ENCODE data around the gene OSBPL9. TPM values are rescaled to one million over a fixed set of nuclear protein-coding genes. Genes with fewer than 3 reads are reported as not detected.
A peak's percentile ranks its signal among the peaks of the same experiment; 100 is the strongest.

The OSBPL9 gene
- total and polyA plus RNA-seq, 2 experiments from 2014 or later, result 32.2 to 37.0 TPM

- no peak for DNase-seq
- Histone ChIP-seq H3K27me3 (replicated peaks; ENCODE audit: insufficient read depth) (no peaks in the 10 kb centered on the region), H3K9me2 (ENCODE audit: insufficient read depth) (no peaks in the 10 kb centered on the region), H3F3A (ENCODE audit: insufficient read depth) (no peaks in the 10 kb centered on the region), H3K4me3 (no peak overlapping the region), H3K27ac (no peak overlapping the region), H3K36me3 (ENCODE audit: low read depth) (no peaks in the 10 kb centered on the region; the same call in 1 of the 2 replicates), H4K20me1 (ENCODE audit: insufficient read depth) (no peaks in the 10 kb centered on the region), H3K4me1 (ENCODE audit: insufficient read depth) (no peaks in the 10 kb centered on the region), H3K9ac (no peak overlapping the region), H3K4me2 (ENCODE audit: unreplicated experiment) (no peak overlapping the region), H2AFZ (no peak overlapping the region), H3K79me2 (ENCODE audit: insufficient read depth) (no peaks in the 10 kb centered on the region), H3K9me3 (ENCODE audit: low read depth) (no peaks in the 10 kb centered on the region)
- in situ Hi-C loops (cut with MboI), result no loop called here
- WGBS, 2 experiments (ENCODE audit: low coverage in 1 of 2, low lambda C conversion rate in 2 of 2, missing lambda C conversion rate in 2 of 2), result 85 to 90% methylated on average over 3 of the region's 3 CpGs
- TF ChIP-seq EZH2 (IDR thresholded peaks at IDR 0.05; ENCODE audit: insufficient read depth, poor library complexity, severe bottlenecking), result no peak
These were observed 144.0 kb downstream of the OSBPL9 start for GRCh38 chr1:51760872-51761271.

- Histone ChIP-seq H3K9ac (no peak overlapping the region), H4K20me1 (ENCODE audit: insufficient read depth) (no peaks in the 10 kb centered on the region), H3K4me1 (ENCODE audit: insufficient read depth) (no peaks in the 10 kb centered on the region), H3K4me3 (no peak overlapping the region), H3F3A (ENCODE audit: insufficient read depth) (no peaks in the 10 kb centered on the region), H3K4me2 (ENCODE audit: unreplicated experiment) (no peak overlapping the region), H3K79me2 (ENCODE audit: insufficient read depth) (no peaks in the 10 kb centered on the region), H3K36me3 (ENCODE audit: low read depth) (no peaks in the 10 kb centered on the region; the same call in 1 of the 2 replicates), H3K27me3 (replicated peaks; ENCODE audit: insufficient read depth) (no peaks in the 10 kb centered on the region), H3K9me2 (ENCODE audit: insufficient read depth) (no peaks in the 10 kb centered on the region), H3K9me3 (ENCODE audit: low read depth) (no peaks in the 10 kb centered on the region), H3K27ac (no peak overlapping the region), H2AFZ (no peak overlapping the region)
- TF ChIP-seq EZH2phosphoT487 (IDR thresholded peaks at IDR 0.05; ENCODE audit: insufficient read depth, low read depth) (no peak), EZH2 (IDR thresholded peaks at IDR 0.05; ENCODE audit: insufficient read depth, poor library complexity, severe bottlenecking) (no peak)
- no peak for DNase-seq
- WGBS, 2 experiments (ENCODE audit: low coverage in 1 of 2, low lambda C conversion rate in 2 of 2, missing lambda C conversion rate in 2 of 2), result 100% methylated on average over 1 of the region's 1 CpG
- in situ Hi-C loops (cut with MboI), result no loop called here
These were observed 144.5 kb downstream of the OSBPL9 start for GRCh38 chr1:51761351-51761750.

- peaks cover 10% of the 10 kb centered on the region for H3K4me1 ChIP-seq (ENCODE audit: insufficient read depth)
- peak; percentile 82 for DNase-seq
- no peak overlapping the region for H3K27ac ChIP-seq
- H4K20me1 ChIP-seq (ENCODE audit: insufficient read depth), result no peaks in the 10 kb centered on the region
- no peaks in the 10 kb centered on the region for H3K9me2 ChIP-seq (ENCODE audit: insufficient read depth)
- H3F3A ChIP-seq (ENCODE audit: insufficient read depth), result peaks cover 6% of the 10 kb centered on the region
- no peaks in the 10 kb centered on the region for H3K9me3 ChIP-seq (ENCODE audit: low read depth)
- no peak overlapping the region for H2AFZ ChIP-seq
- 66 to 72% methylated on average over 6 of the region's 6 CpGs for WGBS, 2 experiments (ENCODE audit: low coverage in 1 of 2, low lambda C conversion rate in 2 of 2, missing lambda C conversion rate in 2 of 2)
- H3K9ac ChIP-seq, result no peak overlapping the region
- TF ChIP-seq EZH2phosphoT487 (IDR thresholded peaks at IDR 0.05; ENCODE audit: insufficient read depth, low read depth) (no peak), EZH2 (IDR thresholded peaks at IDR 0.05; ENCODE audit: insufficient read depth, poor library complexity, severe bottlenecking) (no peak)
- H3K36me3 ChIP-seq (ENCODE audit: low read depth), result peaks cover 4% of the 10 kb centered on the region; the same call in 1 of the 2 replicates
- H3K4me3 ChIP-seq, result no peak overlapping the region
- H3K4me2 ChIP-seq (ENCODE audit: unreplicated experiment), result no peak overlapping the region
- in situ Hi-C loops (cut with MboI), result no loop called here
- no peaks in the 10 kb centered on the region for H3K79me2 ChIP-seq (ENCODE audit: insufficient read depth)
- no peaks in the 10 kb centered on the region for H3K27me3 ChIP-seq (replicated peaks; ENCODE audit: insufficient read depth)
These were observed 152.2 kb downstream of the OSBPL9 start for GRCh38 chr1:51768971-51769588.

GRCh38 chr1:51776408-51776807 is 159.5 kb downstream of the OSBPL9 start:
- in situ Hi-C loops (cut with MboI), result no loop called here

GRCh38 chr1:51780927-51781326 is 164.0 kb downstream of the OSBPL9 start:
- Histone ChIP-seq H3K9me3 (ENCODE audit: low read depth) (no peaks in the 10 kb centered on the region), H3K9me2 (ENCODE audit: insufficient read depth) (no peaks in the 10 kb centered on the region), H4K20me1 (ENCODE audit: insufficient read depth) (no peaks in the 10 kb centered on the region), H3K4me1 (ENCODE audit: insufficient read depth) (no peaks in the 10 kb centered on the region), H2AFZ (no peak overlapping the region), H3F3A (ENCODE audit: insufficient read depth) (peaks cover 22% of the 10 kb centered on the region; the same call in 1 of the 2 replicates), H3K27me3 (replicated peaks; ENCODE audit: insufficient read depth) (no peaks in the 10 kb centered on the region), H3K36me3 (ENCODE audit: low read depth) (peaks cover 13% of the 10 kb centered on the region), H3K27ac (no peak overlapping the region), H3K4me3 (no peak overlapping the region), H3K79me2 (ENCODE audit: insufficient read depth) (no peaks in the 10 kb centered on the region), H3K4me2 (ENCODE audit: unreplicated experiment) (no peak overlapping the region), H3K9ac (no peak overlapping the region)
- WGBS, 2 experiments (ENCODE audit: low coverage in 1 of 2, low lambda C conversion rate in 2 of 2, missing lambda C conversion rate in 2 of 2), result 87% methylated on average over 3 of the region's 3 CpGs
- no peak for DNase-seq
- no peak for TF ChIP-seq EZH2phosphoT487 (IDR thresholded peaks at IDR 0.05; ENCODE audit: insufficient read depth, low read depth)
- no peak for TF ChIP-seq EZH2 (IDR thresholded peaks at IDR 0.05; ENCODE audit: insufficient read depth, poor library complexity, severe bottlenecking)
- in situ Hi-C loops (cut with MboI), result no loop called here

More at GRCh38 chr1:51776408-51776807, 159.5 kb downstream of the OSBPL9 start:
- peaks cover 6% of the 10 kb centered on the region for H3F3A ChIP-seq (ENCODE audit: insufficient read depth)
- no peak overlapping the region for H2AFZ ChIP-seq
- no peaks in the 10 kb centered on the region for H4K20me1 ChIP-seq (ENCODE audit: insufficient read depth)
- DNase-seq, result no peak
- no peaks in the 10 kb centered on the region for H3K79me2 ChIP-seq (ENCODE audit: insufficient read depth)
- H3K9me2 ChIP-seq (ENCODE audit: insufficient read depth), result no peaks in the 10 kb centered on the region
- H3K4me3 ChIP-seq, result no peak overlapping the region
- no peak for TF ChIP-seq EZH2 (IDR thresholded peaks at IDR 0.05; ENCODE audit: insufficient read depth, poor library complexity, severe bottlenecking)
- TF ChIP-seq EZH2phosphoT487 (IDR thresholded peaks at IDR 0.05; ENCODE audit: insufficient read depth, low read depth), result no peak
- peaks cover 12% of the 10 kb centered on the region for H3K36me3 ChIP-seq (ENCODE audit: low read depth)
- no peak overlapping the region for H3K9ac ChIP-seq
- H3K4me1 ChIP-seq (ENCODE audit: insufficient read depth), result peaks cover 14% of the 10 kb centered on the region
- no peak overlapping the region for H3K4me2 ChIP-seq (ENCODE audit: unreplicated experiment)
- H3K27me3 ChIP-seq (replicated peaks; ENCODE audit: insufficient read depth), result no peaks in the 10 kb centered on the region
- H3K9me3 ChIP-seq (ENCODE audit: low read depth), result no peaks in the 10 kb centered on the region
- H3K27ac ChIP-seq, result no peak overlapping the region
